SK-N-DZ (cell line): ENCODE measurements around the gene COQ8A.
A peak's percentile ranks its signal among the peaks of the same experiment; 100 is the strongest.
"Not testable (repeated sequence)": the region's sequence is repeated elsewhere in the genome, so short reads cannot be mapped to it uniquely, and the experiment has no call there.

Source experiments
- DNase-seq: peaks from one replicate; pipeline ENCODE4 v3.0.0-alpha.2; 2015; ENCODE audit warnings: low spot score

The COQ8A gene

DNA sequence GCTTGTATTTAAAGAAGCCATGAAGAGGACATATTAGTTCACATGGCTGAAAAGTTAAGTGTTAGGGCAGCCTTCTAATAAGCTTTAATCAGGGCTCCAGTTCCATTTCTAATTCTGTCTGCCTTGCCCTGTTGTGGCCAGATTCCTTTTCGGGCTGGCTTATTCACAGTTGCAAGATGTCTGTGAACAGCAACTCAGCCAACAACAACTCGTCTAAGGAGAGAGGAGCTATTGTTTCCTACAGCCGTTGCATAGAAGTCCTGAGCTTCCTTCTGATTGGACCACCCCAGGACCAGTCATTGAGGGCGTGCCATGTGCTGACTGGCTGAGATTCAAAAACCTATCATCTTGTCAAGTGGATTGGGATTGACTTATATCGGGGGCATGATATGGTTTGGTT is 18.6 kb upstream of the COQ8A start:
- DNase-seq, result no peak

DNA sequence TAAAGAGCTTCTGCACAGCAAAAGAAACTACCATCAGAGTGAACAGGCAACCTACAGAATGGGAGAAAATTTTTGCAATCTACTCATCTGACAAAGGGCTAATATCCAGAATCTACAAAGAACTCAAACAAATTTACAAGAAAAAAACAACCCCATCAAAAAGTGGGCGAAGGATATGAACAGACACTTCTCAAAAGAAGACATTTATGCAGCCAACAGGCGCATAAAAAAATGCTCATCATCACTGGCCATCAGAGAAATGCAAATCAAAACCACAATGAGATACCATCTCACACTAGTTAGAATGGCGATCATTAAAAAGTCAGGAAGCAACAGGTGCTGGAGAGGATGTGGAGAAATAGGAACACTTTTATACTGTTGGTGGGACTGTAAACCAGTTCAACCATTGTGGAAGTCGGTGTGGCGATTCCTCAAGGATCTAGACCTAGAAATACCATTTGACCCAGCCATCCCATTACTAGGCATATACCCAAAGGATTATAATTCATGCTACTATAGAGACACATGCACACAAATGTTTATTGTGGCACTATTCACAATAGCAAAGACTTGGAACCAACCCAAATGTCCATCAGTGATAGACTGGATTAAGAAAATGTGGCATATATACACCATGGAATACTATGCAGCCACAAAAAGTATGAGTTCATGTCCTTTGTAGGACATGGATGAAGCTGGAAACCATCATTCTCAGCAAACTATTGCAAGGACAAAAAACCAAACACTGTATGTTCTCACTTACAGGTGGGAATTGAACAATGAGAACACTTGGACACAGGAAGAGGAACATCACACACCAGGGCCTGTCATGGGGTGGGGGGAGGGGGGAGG is 10.6 kb upstream of the COQ8A start:
- DNase-seq, result not testable (repeated sequence)

DNA sequence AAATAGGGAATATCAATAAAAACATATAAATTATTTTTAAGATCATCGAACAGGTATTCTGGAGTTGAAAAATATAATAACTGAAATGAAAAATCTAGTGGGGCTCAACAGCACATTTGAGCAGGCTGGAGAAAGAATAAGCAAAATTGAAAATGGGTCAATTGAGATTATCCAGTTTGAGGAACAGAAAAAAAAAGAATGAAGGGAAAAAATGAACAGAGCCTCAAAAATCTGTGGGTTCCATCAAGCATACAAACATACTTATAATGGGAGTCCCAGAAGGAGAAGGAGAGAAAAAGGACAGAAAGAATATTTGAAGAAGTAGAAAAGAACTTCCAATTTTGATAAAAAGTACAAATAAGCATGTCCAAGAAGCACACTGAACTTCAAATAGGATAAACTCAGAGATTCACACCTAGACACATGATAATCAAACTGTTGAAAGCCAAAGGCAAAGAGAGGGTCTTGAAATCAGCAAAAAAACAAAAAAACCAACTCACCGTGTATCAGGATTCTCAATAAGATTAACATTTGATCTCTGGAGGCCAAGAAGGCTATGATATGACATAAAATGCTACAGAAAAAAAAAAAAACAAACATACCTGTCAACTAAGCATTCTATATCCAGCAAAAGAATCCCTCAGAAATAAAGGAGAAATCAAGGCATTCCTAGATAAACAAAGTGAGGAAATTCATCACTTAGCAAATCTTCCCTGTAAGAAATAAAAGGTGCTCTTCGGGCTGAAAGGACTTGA is 5.4 kb upstream of the COQ8A start:
- no peak for DNase-seq

DNA sequence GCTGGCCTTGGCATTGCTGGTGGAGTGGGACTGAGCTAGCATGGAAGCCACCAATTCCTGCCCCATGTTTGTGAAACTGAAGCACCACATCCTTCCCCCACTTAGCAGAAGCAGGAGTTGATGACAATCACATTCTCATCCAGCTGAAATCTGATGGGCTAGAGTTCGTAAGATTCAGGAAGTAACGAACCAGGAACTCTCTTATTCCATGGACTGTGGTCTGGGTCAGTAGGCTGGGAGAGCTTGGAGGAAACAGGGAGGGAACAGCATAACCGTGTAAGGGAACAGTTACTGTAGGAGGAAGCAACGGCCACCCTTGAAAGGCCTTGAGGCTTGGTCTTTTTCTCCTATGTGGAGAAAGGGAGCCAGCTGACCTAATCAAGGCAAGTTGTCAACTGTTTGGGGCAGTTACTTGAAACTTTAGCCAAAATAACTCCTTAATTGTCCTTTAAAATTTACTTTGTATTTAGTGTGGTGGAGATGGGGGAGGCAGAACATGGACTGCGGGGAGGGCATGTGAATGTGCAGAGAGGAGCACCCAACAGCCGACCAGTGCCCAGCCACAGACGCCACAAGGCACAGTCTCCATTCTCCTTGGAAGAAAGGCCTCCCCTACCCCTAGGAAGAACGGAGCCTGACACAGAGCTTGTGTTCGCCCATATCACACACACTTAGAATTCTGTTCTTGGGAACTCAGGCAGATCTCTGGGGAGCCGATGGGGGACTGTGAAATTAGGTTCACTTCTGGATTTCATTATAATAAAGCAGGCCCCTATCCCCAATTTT is 2.0 kb upstream of the COQ8A start:
- no peak for DNase-seq

DNA sequence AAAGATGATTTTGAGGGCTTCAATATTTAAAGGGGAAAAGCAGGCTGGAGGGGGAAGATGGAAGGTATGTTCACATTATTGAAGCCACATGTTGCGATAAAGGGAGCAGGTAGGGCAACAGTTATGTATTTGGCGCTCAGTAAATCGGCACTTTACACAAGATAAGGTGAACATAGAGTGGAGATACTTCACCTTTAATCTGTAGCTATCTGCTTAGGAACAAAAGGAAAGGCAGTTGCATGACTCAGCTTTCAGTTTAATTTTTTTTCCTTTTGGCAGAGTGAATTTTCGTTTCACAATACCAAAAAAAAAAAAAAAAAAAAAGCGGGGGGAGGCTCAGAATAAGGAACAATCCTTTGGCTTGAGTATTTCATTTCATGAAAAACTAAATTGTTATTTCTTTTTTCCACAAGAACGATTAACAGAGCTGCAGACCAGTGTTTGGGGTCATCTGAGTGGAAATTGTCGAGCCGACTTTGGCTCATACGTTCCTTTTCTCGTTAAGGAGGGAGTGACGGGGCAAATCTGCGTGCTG is 1.1 kb upstream of the COQ8A start:
- DNase-seq, result no peak

DNA sequence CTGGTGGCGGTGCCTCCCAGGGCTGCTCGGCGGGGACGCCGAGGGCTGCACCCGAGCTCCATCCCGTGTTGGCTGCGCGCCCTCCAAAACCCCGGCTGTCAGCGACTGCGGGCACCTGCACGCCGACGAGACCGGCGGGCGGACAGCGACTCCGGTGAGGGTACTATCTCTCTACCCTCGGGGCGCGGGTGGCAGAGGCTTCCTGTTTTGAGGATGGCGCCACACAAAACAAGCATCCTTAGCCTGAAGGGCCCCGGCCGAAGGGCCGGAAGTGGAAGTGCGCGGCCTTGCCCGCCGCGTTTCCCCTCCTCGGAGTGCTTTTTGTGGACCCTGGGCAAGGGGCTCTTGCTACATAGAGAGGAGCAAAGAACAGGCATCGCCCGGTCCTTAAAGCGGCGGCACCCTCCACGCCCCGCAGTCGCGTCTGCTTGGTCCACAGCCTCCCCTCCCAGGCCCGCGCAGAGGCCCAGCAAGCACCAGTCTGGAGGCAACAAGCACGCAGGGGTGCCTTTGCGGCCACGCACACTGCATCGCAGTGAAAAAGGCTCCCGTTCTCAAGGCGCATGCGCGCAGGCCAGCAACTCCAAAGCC is 561 bp upstream of the COQ8A start:
- DNase-seq, result no peak

DNA sequence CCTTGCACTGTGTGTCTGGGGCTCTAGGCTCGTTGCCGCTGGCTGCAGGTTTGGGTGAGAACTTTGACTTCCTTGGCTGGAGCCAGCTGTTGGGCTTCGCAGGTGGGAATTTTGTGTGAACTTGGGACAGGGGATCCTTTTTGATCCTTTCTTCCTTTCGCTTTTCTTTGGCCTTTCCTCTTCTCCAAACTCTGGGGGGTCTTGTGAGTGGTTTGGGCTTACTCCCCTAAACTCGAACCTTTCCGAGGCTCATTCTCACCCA is 643 bp downstream of the COQ8A start:
- no peak for DNase-seq

DNA sequence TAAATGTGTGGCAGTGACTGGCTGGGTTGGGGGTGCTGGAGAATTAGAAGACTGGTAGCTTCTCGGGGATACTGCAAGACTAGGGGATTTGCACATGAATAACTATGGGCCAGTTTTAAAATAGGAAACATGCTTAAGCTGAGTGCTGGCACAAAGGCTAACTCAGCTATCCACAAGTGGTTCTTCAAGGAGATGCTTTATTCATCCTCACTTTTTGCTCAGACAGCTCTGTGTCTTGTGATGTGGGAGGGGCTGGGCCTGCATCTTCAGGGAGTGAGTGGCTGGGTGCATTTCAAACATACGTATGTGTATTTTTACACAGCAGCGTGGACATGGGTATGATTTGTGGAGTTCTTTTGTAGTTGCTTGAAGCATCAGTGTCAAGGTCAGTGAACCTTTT is 2.3 kb downstream of the COQ8A start:
- DNase-seq, result no peak

DNA sequence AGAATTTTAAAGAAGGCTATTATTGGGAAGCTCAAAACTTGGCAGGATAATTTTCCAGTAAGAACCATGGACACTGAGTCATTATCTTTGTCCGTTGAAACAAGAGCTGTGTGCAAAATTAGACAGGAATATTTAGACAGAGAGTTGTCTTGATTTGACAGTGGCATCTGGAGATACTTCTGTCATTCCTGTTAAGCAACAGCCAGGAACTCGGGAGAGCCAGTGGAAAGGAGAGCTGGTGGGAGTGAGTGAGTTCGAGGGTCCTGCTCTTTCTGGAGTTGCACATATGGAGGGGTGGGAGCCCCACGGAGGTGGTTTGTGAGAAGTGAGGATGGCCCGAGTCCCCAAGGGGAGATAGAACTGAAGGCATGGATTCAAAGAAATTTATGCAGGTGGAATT is 3.1 kb downstream of the COQ8A start:
- no peak for DNase-seq

DNA sequence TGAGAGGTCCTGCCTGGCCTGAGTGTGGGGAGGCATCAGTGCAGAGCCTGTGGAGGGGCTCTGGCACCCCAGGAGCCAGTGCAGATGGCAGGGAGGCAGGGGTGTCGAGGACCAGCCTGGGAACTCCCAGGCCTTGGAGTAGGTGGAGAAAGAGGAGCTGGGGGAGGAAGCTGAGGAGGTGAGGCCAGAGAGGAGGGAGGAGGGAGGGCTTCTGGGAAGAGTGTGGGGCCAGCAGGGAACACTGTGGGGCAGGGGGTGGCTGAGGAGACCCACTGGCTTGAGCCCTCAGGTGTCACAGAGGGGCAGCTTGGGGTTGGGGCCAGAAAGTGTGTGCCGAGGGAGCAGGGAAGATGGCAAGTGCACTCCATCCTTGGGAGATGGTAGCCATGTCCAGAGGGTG is 3.8 kb downstream of the COQ8A start:
- DNase-seq, result no peak

DNA sequence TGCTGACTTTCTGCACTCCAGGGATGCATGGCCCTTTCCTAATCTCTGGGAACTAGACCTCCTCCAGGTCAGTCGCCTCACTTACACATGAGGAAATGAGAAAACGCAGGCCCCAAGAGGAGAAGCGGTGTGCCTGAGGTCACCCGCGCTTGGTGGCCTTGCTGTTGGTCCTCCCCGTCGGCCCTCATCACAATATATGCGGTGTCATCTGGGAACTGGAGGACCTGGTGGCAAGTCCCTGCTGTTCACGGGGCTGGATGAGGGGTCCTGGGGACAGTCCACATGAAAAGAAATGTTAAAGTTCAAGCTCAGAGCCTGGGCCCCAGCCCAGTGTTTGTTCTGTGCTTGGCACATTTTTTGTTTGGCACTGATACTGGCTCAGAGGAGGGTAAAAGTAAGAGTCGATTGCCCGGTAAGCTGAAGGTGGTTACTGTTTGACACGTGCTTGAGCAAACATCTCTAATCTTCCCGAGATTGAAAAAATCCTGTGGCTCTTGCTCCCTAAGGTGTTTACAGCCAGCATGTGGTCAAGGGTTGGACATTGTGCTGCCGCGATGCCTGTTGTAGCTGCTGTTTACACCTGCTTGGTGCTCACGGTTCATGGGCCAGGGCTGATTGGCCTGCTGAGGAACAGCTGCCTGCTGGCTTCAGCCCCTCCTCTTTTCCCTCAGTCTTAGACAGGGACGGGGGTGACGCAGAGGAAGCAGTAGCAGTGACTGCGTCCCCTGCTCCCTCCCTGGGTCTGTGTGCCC is 5.2 kb downstream of the COQ8A start:
- DNase-seq, result peak; percentile 11

DNA sequence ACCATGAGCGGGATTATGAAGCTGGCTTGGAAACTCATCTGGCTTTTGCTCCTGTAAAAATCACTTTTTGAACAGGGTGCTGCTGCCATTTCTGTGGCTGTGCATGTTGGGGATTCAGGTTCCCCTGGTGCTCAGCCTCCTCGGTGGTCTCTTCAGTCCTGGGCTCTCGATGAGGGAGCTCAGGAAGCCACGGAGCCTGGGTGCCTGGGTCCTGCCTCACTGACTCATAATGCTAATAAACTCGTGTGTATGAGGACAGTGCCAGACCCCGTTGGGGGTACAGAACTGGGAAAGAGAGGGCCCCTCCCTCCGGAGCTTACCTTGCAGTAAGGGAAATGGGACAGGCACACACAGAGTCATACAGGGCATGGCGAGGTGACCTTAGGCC is 5.8 kb downstream of the COQ8A start:
- DNase-seq, result no peak

DNA sequence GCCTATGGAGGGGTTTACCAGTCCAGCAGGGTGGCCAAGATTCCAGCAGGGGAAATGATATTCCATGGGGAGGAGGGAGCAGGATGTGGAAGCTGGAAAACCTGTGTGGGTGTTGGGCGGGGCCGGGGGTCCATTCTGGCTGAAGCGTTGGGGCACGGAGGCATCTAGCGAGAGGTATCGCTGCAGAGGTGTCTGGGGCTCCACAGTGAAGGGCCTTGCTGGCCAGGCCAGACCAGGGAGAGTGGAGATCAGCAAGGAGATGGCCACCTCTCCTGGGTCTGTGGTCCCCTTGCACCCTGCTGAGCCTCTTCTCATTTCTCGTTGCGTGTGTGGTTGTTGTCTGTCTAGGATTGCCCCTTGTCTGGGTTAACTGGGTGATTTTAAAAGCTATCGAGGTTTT is 6.2 kb downstream of the COQ8A start:
- no peak for DNase-seq

DNA sequence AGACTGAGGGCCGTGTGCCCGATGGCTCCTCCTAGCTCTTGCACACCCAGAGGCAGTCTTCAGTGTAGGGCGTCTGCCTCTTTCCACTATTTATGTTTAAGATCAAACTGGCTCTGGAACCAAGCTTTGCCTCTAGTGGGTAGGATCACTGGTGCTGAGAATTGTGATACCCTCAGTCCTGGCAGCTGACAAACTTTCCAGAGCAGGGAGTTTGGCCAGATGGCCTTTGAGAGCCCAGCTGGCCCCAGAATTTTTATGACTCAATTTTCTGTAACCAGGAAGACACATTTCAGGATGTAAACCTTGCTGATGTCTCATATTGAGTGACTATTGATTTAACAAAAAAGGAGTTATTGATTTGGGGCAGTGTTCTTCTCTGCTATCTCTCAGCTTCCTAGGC is 6.7 kb downstream of the COQ8A start:
- no peak for DNase-seq

DNA sequence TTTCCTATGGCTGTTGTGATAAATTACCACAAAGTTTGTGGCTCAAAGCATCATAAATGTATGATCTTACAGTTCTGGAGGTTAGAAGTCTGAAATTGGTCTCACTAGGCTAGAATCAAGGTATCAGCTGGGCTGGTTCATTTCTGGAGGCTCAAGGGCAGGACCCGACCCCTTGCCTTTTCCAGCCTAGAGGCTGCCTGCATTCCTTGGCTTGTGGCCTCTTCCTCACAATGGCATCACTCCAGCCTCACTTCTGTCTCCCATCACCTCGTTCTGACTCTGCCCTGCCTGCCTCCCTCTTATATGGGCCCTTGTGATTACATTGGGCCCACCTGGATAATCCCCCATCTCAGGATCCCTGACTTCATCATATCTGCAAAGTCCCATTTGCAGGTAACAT is 8.0 kb downstream of the COQ8A start:
- no peak for DNase-seq

DNA sequence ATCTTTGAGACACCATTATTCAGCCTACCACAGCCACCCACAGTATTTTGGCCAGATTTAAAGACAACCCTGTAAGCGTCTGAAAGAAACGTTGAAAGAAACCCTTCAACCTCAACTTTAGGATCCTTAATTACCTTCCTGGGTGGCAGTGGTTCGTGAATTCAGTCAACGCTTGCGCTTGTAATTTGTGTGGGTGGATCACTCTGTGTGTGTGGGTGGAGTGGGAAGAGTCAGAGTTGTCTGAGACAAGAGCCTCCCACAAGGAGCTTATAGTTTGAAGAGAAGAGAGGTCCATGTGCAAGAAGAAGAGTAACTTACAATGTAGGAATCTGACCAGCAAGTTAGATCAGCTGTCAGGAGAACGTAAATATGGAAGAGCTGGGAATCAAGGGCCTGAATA is 8.4 kb downstream of the COQ8A start:
- DNase-seq, result no peak

DNA sequence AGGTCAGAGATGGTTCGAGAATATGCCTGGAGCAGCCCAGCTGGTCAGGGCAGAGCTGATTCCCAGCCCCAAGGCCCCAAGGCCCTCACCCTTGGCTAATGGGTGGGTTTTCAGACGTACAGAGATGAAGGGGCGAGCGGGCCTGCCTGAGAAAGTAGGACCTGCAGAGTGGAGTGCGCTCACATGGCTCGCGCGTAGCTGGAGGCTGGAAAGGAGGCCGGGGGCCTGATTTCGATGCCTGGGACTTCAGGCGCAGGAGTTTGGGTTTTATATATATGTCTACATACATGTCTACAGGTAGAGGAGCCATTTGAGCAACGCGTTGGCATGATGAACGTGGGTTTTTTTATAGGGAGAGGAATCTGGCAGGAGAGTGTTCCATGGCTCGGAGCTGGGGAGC is 8.9 kb downstream of the COQ8A start:
- DNase-seq, result no peak

DNA sequence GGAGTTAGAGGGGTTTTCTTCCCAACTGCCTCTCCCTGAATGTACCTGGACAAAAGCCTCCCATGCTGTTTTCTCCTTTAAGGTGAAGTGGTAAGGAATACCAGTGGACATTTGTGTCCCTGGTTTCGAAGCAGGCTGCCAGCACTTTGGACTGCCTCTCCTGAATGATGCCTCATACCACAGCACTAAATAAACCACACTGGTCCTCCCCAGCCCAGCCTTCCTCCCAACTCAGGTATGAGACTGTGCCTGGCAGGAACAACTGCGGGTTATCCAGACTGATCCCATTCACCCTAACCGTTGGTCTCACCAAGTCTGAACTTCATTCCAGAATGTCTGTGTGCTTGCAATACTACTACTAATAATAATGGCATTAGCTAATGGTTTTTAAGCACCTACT is 9.3 kb downstream of the COQ8A start:
- DNase-seq, result no peak

DNA sequence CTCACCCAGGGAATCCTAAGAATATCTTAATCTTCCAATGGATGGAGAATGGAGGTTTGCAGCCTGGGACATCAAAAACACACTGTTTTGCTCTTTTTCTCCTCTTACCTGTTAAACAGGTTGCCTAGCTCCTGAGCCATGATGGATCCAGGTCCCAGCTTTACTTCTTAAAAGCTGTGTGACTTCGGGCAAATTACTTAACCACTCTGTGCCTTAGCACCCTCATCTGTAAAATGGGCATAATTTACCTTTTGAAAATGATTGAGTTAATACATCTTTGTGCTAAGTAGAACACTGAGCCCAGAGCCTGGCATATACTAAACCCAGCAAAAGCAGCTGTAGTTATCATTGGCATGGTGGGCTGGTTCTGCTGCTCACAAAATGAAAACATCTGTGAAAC is 10.2 kb downstream of the COQ8A start:
- no peak for DNase-seq

DNA sequence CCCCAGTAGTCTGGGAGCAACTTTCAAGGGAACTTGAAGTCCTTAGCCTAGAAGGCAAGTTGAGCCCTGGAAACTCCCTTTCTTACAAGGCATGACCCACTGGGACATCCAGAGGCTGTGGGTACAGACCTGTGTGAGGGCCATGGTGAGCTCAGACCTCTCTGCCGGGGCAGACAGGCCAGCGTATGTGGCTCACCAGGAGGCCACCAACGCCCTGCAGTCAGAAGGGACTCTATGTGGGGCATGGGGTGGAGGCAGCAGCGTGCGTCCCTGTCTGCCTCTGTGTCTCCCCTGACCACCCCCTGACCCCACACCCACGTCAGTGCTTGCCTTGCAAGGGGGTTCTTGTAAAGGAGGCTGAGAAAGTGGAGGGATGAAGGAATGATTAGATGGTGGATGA is 10.8 kb downstream of the COQ8A start:
- no peak for DNase-seq
